Glomerular visceral epithelial cell (primary cell): ENCODE measurements around the gene IFNL2.
"Not testable (repeated sequence)": the region's sequence is repeated elsewhere in the genome, so short reads cannot be mapped to it uniquely, and the experiment has no call there.

Experiments used
- DNase-seq: peaks from one replicate; pipeline ENCODE4 v3.0.0-alpha.2; 2016; ENCODE audit errors: extremely low spot score

The IFNL2 gene

DNA sequence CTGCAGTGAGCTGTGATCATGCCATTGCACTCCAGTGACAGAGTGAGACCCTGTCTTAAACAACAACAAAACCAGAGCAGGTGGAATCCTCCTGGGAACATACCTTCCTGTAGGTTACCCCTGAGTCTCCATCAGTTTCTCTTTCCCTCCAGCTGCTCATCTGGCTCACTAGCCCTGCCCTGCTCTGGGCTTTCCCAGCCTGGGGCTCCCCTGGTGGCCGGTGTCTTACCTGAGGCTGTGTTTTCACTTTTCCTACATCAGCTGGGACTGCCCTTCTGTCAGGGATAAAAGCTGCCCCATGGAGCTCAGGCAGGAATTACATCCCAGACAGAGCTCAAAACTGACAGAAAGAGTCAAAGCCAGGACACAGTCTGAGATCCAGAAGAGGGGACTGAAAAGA, at the start of gene IFNL2:
Gene IFNL2, plus strand, starts transcription at position 312 of the 400 bp plus-strand sequence. CDS start 173 bp downstream, outside the sequence.
- not testable (repeated sequence) for DNase-seq

DNA sequence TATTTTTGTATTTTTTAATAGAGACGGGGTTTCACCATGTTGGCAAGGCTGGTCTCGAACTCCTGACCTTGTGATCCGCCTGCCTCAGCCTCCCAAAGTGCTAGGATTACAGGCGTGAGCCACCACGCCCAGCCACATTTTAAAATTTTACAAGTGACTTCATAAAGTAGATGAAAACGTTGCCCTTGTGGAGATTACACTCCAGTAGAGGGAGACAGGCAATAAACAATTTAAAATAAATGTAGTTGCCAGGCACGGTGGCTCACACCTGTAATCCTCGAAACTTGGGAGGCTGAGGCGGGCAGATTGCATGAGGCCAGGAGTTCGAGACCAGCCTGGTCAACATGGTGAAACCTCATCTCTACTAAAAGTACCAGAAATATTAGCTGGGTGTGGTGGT, 49.1 kb upstream of the IFNL2 start:
- DNase-seq = not testable (repeated sequence)

DNA sequence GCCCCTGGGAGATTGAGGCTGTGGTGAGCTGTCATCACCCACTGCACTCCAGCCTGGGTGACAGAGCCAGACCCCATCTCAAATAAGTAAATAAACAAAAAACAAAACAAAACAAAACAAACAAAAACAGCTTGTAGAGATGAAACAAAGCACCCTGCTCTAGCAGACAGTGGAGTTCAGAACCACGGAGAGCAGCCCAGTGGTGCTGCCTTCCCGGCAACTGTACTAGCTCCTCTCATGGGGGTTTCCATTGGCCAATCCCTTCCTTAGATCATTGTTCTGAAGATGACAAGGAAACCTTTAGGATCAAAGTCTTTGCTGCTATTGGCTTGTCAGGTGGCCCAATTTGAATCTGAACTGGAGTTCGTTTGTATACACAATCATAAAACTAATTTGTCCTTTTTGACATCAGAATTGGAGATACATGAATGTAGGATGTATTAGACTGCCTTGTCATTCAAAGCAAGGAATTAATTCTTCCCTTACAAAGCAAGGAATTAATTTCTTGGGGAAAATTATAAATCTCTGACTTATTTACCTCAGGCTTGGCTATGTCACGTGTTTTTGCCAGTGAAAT, 44.4 kb upstream of the IFNL2 start:
- no peak for DNase-seq

DNA sequence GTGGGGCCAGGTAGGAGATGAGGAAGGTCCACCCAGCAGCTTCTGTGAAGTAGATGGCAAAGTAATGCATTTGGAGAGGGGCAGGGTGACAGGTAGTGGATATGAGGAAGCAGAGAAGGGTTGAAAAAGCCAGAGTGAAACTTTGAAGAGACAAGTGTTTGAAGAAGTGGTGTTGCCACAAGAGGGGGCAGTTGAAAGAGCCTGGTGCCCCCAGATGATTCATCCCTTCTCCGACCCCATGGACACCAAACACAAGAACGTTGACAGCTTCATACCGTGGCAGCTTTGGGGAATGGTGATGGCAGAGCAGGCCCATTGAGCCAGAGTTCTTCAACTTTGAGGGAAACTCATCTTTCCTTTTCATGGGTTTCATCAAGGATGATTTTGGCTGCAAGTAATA, 43.3 kb upstream of the IFNL2 start:
- no peak for DNase-seq

DNA sequence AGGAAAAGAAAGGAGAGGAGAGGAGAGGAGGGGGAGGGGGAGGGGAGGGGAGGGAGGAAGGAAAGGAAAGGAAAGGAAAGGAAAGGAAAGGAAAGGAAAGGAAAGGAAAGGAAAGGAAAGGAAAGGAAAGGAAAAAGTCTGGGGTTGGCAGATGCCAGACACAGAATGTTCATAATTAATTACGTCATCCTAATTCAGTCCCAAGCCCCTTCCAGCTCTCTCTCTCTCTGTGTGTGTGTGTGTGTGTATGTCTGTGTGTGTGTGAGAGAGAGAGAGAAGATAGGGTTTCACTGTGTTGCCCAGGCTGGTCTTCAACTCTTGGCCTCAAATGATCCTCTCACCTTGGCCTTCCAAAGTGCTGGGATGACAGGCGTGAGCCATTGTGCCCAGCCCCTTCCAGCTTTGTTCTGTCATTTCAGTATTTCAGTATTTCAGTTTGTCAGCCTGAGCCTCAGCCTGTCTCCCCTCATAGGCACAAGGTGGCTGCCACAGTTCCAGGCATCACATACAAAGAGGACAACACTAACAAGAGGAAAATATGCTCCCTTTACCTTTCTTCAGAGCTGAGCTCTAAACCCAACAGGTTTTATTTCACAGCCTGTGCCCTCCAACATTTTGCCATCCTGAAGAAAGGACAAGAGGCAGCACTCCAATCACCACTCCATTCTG, 38.0 kb upstream of the IFNL2 start:
- no peak for DNase-seq

DNA sequence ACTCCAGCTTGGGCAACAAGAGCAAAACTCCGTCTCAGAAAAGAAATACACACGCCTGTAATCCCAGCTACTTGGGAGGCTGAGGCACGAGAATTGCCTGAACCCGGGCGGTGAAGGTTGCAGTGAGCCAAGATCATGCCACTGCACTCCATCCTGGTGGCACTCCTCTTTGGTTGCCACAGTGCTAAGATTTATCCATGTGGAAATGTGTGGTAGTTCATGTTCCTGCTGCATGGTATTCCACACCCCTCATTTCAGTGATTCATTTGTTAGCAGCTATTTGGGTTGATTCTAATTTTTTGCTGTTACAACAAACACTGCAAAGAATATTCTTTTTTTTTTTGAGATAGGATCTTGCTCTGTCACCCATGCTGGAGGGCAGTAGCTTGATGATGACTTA, 35.5 kb upstream of the IFNL2 start:
- DNase-seq = no peak

DNA sequence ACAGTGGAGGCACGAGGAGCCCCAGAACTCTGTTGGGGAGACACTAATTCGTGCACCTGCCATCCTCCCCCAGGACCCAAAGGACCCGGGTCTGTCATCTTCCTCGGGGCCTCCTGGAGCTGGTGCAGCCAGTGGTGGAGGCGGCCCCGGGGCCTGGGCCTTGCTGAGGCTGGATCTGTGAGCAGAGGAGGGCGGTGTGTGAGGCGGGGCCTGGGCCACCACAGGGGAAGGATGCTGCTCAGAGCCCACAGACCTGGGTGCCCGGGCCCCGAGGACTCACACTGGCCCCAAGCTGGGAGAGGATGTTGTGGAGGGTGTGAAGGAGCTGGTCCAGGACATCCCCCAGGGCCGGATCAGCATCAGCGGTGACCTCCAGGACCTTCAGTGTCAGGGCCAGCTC, 31.7 kb upstream of the IFNL2 start:
- DNase-seq = no peak

DNA sequence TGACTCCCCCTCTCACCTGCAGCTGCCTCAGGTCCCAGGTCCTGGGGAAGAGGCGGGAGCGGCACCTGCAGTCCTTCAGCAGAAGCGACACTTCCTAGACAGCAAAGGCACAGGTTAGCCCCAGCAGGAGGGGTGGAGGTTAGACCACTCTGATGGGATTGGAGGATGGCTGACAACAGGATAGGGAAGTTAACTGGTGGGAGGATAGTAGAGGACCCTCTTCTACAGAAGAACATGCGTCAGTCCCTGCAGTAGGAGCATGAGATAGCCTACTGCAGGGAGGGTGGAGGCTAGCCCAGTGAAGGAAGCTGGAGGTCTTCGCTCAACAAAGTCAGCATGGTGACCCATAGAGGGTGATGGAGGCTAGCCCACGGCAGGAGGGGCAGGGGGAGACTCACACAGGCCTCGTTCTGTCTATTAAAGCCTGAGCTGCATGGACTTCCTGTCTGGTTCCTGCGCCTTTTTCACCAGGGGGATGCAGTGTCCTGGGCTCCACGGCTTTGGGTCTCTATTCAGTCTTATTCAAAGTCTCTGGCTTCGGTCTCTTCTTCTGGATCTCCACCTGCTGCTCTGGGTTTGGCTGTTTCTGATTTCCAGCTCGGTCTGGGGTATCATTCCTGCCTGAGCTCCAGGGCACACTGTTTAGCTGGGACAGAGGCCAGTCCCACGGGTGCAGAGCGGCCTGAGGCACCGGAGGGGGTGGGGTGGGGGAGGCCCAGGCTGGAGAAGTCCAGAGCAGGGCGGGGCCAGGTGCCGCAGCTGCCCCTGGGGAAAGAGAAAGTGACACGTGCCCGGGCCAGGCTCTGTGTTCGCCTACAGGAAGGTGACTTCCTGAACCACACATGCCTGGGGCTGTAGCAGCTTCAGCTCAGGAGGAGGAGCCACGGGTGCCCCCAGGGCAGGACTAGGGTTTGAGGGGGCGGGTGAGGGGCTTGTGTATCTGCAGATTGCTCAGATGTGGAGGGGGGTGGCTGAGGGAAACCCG, 30.7 kb upstream of the IFNL2 start:
- peak; percentile 35 for DNase-seq

DNA sequence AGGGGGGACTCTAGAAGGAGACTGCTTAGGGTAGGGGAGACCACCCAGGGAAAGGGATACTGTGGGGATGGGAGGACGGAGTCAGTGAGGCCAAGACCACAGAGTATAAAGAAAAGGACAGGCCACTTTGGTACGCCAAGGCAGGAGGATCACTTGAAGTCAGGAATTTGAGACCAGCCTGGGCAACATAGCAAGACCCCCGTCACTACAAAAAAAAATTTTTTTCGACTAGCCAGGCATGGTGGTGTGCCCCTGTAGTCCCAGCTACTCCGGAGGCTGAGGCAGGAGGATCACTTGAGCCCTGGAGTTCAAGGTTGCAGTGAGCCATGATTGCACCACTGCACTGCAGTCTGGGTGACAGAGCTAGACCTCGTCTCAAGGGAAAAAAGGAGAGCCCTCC, 30.0 kb upstream of the IFNL2 start:
- no peak for DNase-seq

DNA sequence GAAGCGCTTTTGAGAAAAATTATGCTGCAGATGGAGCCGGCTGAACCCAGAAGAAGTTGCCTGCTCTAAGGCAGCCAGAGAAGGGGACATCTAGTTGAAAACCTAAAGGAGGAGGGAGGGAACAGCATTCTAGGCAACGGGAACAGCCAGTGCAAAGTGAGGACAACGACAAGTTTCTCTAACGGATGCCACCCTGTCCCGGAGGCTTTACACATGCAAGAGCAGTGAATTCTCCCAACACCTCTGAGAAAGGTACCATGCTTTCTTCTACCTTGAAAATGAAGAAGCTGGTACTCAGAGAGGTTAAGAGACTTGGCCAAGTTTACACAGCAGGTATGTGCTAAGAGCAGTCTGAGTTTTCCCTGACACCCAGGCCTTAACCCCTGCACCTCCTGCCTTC, 29.3 kb upstream of the IFNL2 start:
- no peak for DNase-seq

DNA sequence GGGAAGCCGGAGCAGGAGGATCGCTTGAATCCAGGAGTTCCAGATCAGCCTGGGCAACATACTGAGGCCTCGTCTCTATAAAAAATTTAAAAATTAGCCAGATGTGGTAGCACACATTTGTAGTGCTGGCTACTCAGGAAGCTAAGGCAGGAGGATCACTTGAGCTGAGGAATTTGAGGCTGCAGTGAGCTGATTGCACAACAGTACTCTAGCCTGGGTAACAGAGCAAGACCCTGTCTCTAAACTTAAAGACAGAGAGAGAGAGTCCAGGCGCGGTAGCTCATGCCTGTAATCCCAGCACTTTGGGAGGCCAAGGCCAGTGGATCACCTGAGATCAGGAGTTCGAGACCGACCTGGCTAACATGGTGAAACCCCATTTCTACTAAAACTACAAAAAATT, 27.8 kb upstream of the IFNL2 start:
- no peak for DNase-seq

DNA sequence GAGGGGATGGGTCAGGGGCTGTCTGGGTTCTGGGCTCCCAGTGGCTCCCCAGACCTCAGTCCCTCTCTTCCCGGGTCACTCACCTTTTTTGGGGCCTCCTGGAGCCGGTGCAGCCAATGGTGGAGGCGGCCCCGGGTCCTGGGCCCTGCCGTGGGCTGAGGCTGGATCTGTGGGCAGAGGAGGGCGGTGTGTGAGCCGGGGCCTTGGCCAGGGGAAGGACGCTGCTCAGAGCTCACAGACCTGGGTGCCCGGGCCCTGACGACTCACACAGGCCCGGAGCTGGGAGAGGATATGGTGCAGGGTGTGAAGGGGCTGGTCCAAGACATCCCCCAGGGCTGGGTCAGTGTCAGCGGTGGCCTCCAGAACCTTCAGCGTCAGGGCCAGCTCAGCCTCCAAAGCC, 24.5 kb upstream of the IFNL2 start:
- DNase-seq = not testable (repeated sequence)

DNA sequence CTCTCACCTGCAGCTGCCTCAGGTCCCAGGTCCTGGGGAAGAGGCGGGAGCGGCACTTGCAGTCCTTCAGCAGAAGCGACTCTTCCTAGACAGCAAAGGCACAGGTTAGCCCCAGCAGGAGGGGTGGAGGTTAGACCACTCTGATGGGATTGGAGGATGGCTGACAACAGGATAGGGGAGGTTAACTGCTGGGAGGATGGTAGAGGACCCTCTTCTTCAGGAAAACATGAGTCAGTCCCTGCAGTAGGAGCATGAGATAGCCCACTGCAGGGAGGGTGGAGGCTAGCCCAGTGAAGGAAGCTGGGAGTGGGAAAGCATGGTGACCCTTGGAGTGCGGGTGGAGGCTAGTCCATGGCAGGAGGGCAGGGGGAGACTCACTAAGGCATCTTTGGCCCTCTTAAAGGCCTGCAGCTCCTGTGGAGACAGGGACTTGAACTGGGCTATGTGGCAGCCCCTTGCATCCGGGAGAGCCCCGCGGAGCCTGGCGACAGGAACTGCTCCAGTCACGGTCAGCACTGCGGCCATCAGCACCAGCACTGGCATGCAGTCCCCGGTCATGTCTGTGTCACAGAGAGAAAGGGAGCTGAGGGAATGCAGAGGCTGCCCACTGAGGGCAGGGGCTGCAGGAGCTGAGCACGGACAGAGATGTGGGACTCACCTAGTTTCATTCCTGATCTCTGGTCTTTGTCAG, 23.6 kb upstream of the IFNL2 start, which contains the start of gene IFNL3:
Gene IFNL3, minus strand, starts transcription at position 597 of the 691 bp plus-strand sequence. Its CDS starts 39 bp downstream, at position 558.
- not testable (repeated sequence) for DNase-seq

DNA sequence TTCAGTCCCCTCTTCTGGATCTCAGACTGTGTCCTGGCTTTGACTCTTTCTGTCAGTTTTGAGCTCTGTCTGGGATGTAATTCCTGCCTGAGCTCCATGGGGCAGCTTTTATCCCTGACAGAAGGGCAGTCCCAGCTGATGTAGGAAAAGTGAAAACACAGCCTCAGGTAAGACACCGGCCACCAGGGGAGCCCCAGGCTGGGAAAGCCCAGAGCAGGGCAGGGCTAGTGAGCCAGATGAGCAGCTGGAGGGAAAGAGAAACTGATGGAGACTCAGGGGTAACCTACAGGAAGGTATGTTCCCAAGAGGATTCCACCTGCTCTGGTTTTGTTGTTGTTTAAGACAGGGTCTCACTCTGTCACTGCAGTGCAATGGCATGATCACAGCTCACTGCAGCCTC, 23.0 kb upstream of the IFNL2 start:
- not testable (repeated sequence) for DNase-seq

DNA sequence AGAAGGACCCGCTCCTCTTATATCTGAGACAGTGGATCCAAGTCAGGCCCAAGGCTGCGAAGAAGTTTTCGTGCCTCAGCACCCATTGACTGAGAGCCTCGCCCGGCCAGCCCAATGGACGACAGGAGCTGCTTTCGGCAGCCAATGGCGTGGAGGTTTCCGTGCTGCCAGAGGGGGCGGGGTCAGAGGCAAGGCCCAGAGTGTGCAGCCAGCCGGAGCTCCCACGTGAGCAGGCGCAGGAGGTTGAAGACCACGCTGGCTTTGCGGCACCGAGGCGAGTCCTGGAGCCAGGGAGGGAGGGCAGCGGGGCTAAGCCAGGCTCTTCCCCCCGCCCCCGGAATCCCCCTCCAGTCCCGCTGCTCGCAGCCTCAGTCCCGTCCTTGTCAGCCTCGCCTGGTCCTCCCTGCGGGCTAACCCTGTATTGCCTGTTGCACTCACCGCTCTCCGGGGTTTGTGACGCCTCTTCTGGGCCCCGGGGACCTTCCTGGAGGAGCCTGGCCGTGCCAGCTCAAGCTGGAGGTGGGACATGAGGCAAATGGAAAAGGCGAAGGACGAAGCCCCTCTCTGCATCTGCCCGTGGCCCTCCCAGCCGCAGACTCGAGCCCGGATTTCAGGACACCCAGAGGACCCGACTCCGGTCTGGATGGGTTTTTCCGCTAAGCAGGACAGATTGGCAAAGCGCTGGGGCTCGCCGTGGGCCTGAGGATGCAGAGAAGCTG, 21.1 kb upstream of the IFNL2 start:
- DNase-seq = no peak

DNA sequence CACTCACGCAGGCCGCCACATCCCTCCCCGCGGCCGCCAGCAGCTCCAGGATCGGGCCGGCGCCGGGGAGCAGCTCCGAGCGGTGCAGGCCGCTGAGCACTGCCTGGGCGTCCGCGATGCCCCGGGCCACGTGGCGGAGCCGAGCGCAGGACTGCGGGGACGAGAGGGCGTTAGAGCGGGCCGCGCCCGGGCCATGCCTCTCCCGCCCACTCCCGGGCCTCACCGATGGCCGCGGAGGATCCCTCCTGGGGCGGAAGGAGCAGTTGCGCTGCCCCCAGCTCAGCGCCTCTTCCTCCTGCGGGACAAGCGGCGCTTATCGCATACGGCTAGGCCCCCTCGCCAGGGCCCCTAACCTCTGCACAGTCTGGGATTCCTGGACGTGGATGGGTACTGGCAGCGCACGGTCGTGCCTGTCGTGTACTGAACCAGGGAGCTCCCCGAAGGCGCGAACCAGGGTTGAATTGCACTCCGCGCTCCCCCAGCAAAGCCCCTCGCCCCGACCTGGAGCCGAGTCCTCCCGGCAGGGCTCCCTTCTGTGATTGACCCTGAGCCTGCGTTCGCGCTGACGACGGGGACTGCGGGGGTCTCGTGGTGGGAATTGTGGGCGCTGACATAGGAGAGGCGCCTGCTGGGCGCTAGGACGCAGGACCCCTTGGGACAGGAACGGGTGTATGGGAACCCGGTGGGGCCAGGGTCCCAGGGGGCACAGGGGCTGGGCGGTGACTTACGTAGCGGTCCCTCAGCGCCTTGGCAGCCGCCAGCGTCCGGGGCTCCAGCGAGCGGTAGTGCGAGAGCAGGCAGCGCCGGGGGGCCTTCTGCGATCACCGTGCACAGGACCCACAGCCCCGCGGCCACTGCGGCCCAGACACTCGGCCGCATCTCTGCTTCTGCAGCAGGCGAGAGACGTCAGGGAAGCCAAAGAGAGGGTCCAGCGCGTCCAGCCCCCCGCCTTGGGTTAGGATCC, 20.2 kb upstream of the IFNL2 start:
- DNase-seq = no peak

DNA sequence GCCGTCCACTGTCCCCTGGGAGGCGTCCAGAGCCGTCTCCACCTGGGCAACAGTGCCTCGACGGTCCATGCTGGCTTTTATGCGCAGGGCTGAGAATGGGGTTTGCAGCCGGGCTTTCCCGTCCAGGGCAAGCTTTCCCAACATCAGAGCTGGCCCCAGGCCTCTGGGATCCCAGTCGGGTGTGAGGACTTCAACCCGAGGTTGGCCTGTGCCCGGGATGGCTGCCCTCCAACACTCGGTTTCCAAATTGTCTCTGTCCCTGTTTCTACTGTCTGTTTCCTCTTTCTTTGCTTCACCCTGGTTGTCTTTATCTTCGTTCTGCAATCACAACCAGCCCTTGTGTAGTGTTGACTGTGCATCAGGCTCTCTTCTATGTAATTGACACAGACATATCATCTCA, 19.4 kb upstream of the IFNL2 start, which contains the start of gene IFNL4:
Gene IFNL4, minus strand, starts transcription at position 51 of the 400 bp plus-strand sequence.
- no peak for DNase-seq

DNA sequence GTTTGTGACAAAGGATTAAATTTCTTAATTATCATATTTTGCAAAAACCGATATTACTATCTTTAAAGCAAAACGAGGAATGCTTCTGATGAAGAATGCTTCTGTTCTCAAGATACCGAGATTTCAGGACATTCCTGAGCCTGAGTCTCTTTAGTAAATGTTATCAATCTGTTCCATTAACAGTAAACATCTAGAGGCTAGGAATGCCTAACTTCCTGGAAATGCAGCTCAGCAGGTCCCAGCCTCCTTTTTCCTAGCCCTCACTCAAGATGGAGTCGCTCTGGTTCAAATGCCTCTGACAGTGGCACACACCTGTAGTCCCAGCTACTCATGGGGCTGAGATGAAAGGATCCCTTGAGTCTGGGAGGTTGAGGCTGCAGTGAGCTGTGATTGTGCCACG, 17.1 kb upstream of the IFNL2 start:
- no peak for DNase-seq

DNA sequence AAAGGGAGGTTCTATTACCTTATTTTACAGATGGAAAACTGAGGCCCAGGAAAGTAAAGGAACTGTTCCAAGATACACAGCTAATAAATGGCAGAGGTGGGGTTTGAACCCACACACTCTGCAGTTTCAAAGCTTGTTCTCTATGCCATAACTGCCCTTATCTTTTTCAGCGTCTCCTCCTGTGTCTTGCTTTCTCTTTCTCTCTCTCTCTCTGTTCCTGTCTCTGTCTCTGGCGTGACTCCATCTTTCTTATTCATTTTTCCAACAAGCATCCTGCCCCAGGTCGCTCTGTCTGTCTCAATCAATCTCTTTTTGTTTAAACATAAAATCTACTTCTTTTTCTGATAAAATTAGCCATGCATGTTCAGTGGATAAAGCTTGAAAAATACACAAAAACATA, 16.4 kb upstream of the IFNL2 start:
- no peak for DNase-seq

DNA sequence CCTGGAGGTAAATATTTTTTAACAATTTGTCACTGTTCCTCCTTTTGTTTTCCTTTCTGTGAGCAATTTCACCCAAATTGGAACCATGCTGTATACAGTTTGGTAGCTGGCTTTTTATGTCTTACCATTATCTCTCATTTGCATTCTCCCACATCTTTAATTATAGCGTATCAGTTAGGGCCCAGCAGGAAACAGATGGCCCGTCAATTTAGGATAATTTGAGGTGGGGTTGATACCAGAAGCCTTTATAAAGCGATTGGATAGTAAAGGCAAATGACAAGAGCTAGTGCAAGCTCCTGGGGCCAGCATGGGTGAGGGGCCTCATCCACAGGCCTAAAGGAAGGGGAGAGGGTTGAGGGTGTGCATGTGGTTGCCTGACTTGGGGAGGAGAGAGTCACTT, 15.7 kb upstream of the IFNL2 start:
- DNase-seq = no peak
